ENCODE data around the gene DAPP1.

- TF ChIP-seq CTCF (conservative IDR thresholded peaks at IDR 0.05) (no peak), ZFX (IDR thresholded peaks at IDR 0.05) (no peak)
These were observed at the start of gene DAPP1 for GRCh38 chr4:99816545-99817308.
